IMR-90 (cell line): Measurements from ENCODE around the gene MECR. TPM values are rescaled to one million over a fixed set of nuclear protein-coding genes. Genes with fewer than 3 reads are reported as not detected.

Experiments used
- ATAC-seq: fragments of 200-7000 bp; cut with Tn5 transposase; 2 replicates; pipeline ENCODE4 v1.9.1; 2020; ENCODE audit warnings: low read depth, mild to moderate bottlenecking, moderate library complexity
- BruUV-seq: library from RNA; stranded (reverse); fragments of 400-500 nt; replicated peaks from 2 replicates; lab custom pipeline; 2021; lab: Mats Ljungman, UMichigan
- CTCF ChIA-PET: fragments of 300-600 bp; formaldehyde crosslinking; extraction: SDS; loops from one replicate; lab custom pipeline; 2021; ENCODE audit warnings: antibody characterized with exemption; lab: Yijun Ruan, JAX
- POLR2A ChIA-PET: fragments of 300-600 bp; sonication (Branson Sonifier 250); formaldehyde crosslinking; loops from one replicate; lab custom pipeline; 2022; ENCODE audit warnings: antibody characterized with exemption; ENCODE audit not compliant: unreplicated experiment; lab: Charles Lee
- DNase-seq: peaks from one replicate; pipeline ENCODE4 v3.0.0; 2013
- H2AFZ ChIP-seq: replicated peaks from 2 replicates; pipeline ENCODE3; 2013; ENCODE audit warnings: low read length, mild to moderate bottlenecking; ENCODE audit not compliant: poor library complexity
- H2AK5ac ChIP-seq: 2 replicates; pipeline ENCODE4 v1.6.1; 2013; ENCODE audit warnings: low read depth, low read length, inconsistent platforms
- H2AK9ac ChIP-seq: replicated peaks from 2 replicates; pipeline ENCODE3; 2013; ENCODE audit warnings: mild to moderate bottlenecking, low read depth, low read length, moderate library complexity; ENCODE audit not compliant: poor library complexity
- H2BK120ac ChIP-seq: 2 replicates; pipeline ENCODE4 v1.6.1; 2013; ENCODE audit warnings: low read depth, low read length, inconsistent platforms
- H2BK15ac ChIP-seq: 3 replicates; pipeline ENCODE4 v1.6.1; 2013; ENCODE audit warnings: low read depth, low read length, inconsistent platforms
- H2BK20ac ChIP-seq: 2 replicates; pipeline ENCODE4 v1.6.1; 2013; ENCODE audit warnings: low read depth, mild to moderate bottlenecking, inconsistent platforms, low read length, moderate library complexity
- H2BK5ac ChIP-seq: 2 replicates; pipeline ENCODE4 v1.6.1; 2013; ENCODE audit warnings: mild to moderate bottlenecking, low read depth, low read length, inconsistent platforms; ENCODE audit not compliant: poor library complexity, severe bottlenecking
- H3K14ac ChIP-seq: replicated peaks from 2 replicates; pipeline ENCODE4 v1.6.1; 2013; ENCODE audit warnings: low read depth, low read length, inconsistent platforms
- H3K18ac ChIP-seq: 2 replicates; pipeline ENCODE4 v1.6.1; 2013; ENCODE audit warnings: low read depth, low read length, control low read depth
- H3K23ac ChIP-seq: 2 replicates; pipeline ENCODE4 v1.6.1; 2013; ENCODE audit warnings: low read depth, low read length, inconsistent platforms
- H3K27ac ChIP-seq: 2 replicates; pipeline ENCODE4 v1.5.1; 2013; ENCODE audit warnings: mild to moderate bottlenecking, control low read depth, low read length; ENCODE audit not compliant: insufficient read depth
- H3K27me3 ChIP-seq: 2 replicates; pipeline ENCODE4 v1.6.1; 2013; ENCODE audit warnings: low read length; ENCODE audit not compliant: control insufficient read depth, insufficient read depth
- H3K36me3 ChIP-seq: 2 replicates; pipeline ENCODE4 v1.6.1; 2013; ENCODE audit warnings: low read length, mixed read lengths; ENCODE audit not compliant: control insufficient read depth, insufficient read depth
- H3K4ac ChIP-seq: 2 replicates; pipeline ENCODE4 v1.6.1; 2013; ENCODE audit warnings: low read depth, low read length, inconsistent platforms
- H3K4me1 ChIP-seq: 2 replicates; pipeline ENCODE4 v1.6.1; 2013; ENCODE audit warnings: low read length, mixed read lengths; ENCODE audit not compliant: control insufficient read depth, insufficient read depth
- H3K4me2 ChIP-seq: 2 replicates; pipeline ENCODE4 v1.6.1; 2013; ENCODE audit warnings: low read depth, mild to moderate bottlenecking, control low read depth, low read length, moderate library complexity
- H3K4me3 ChIP-seq: 2 replicates; pipeline ENCODE4 v1.5.1; 2013; ENCODE audit warnings: low read depth, mild to moderate bottlenecking, control low read depth, low read length, moderate library complexity; ENCODE audit not compliant: insufficient read depth
- H3K56ac ChIP-seq: 2 replicates; pipeline ENCODE4 v1.6.1; 2013; ENCODE audit warnings: low read length, inconsistent platforms; ENCODE audit not compliant: insufficient read depth; ENCODE audit errors: extremely low read depth
- H3K79me1 ChIP-seq, 2 experiments: 2 replicates each; pipeline ENCODE4 v1.6.1; 2013; ENCODE audit warnings: low read length in 2 of 2, inconsistent platforms in 1 of 2, low read depth in 1 of 2
- H3K9ac ChIP-seq: 2 replicates; pipeline ENCODE4 v1.6.1; 2013; ENCODE audit warnings: low read depth, low read length, control low read depth
- H3K9me1 ChIP-seq: 2 replicates; pipeline ENCODE4 v1.6.1; 2013; ENCODE audit warnings: low read length, inconsistent platforms; ENCODE audit not compliant: insufficient read depth
- H3K9me3 ChIP-seq: 2 replicates; pipeline ENCODE4 v1.6.1; 2013; ENCODE audit warnings: low read length; ENCODE audit not compliant: control insufficient read depth, insufficient read depth
- H4K20me1 ChIP-seq: 2 replicates; pipeline ENCODE4 v1.6.1; 2013; ENCODE audit warnings: low read length, inconsistent platforms; ENCODE audit not compliant: insufficient read depth
- H4K5ac ChIP-seq: 2 replicates; pipeline ENCODE4 v1.6.1; 2013; ENCODE audit warnings: mild to moderate bottlenecking, low read depth, low read length, control low read depth
- H4K8ac ChIP-seq, 2 experiments: 2 replicates each; pipeline ENCODE4 v1.6.1; 2013; ENCODE audit warnings: low read depth in 2 of 2, low read length in 2 of 2, control low read depth in 1 of 2, inconsistent platforms in 1 of 2
- H4K91ac ChIP-seq: 2 replicates; pipeline ENCODE4 v1.6.1; 2013; ENCODE audit warnings: low read depth, low read length, inconsistent platforms; ENCODE audit not compliant: insufficient read depth
- MAZ ChIP-seq: IDR thresholded peaks from 2 replicates; pipeline ENCODE4 v1.6.1; 2012; ENCODE audit warnings: low read depth, mild to moderate bottlenecking, low read length, improper control_type of control experiment, moderate library complexity, borderline replicate concordance
- WGBS, 2 experiments: methylation state at CpG; one replicate each; pipeline versions ENCODE4 v1.1.5 to v1.1.7; 2013; ENCODE audit warnings: missing lambda C conversion rate in 2 of 2; ENCODE audit not compliant: insufficient read length in 1 of 2; ENCODE audit errors: extremely low coverage in 2 of 2; 5-methylcytosine and 5-hydroxymethylcytosine counted together
- dilution Hi-C: fragments of 300-500 bp; cut with HindIII; formaldehyde crosslinking; loops from one replicate; pipeline ENCODE4 v1.14.3; 2018; ENCODE audit warnings: low sequenced_read_pairs; ENCODE audit not compliant: unreplicated experiment
- in situ Hi-C: fragments of 300-500 bp; cut with MboI; formaldehyde crosslinking; loops from 3 replicates; pipeline ENCODE4 v1.14.3; 2019; ENCODE audit warnings: low sequenced_read_pairs, inconsistent platforms, mixed read lengths
- intact Hi-C: fragments of 100-400 bp; cut with micrococcal nuclease; formaldehyde crosslinking; loops from 2 replicates; pipeline ENCODE4 v1.10.0; 2022
- polyA plus RNA-seq, 3 experiments: library from polyadenylated mRNA; depleted of rRNA; stranded (reverse); fragments of >200 nt; gene quantifications; 2 replicates each; pipeline ENCODE4 v1.2.3, GENCODE V29; 2012; ENCODE audit warnings: low replicate concordance in 1 of 3
- total RNA-seq: library from RNA; depleted of rRNA; stranded (reverse); fragments of >200 nt; gene quantifications from 2 replicates; pipeline ENCODE4 v1.2.3, GENCODE V29; 2012

The MECR gene
- total and polyA plus RNA-seq, 2 of the 4 experiments (the other 2 are of a cell fraction): 20.3 to 24.8 TPM

DNA sequence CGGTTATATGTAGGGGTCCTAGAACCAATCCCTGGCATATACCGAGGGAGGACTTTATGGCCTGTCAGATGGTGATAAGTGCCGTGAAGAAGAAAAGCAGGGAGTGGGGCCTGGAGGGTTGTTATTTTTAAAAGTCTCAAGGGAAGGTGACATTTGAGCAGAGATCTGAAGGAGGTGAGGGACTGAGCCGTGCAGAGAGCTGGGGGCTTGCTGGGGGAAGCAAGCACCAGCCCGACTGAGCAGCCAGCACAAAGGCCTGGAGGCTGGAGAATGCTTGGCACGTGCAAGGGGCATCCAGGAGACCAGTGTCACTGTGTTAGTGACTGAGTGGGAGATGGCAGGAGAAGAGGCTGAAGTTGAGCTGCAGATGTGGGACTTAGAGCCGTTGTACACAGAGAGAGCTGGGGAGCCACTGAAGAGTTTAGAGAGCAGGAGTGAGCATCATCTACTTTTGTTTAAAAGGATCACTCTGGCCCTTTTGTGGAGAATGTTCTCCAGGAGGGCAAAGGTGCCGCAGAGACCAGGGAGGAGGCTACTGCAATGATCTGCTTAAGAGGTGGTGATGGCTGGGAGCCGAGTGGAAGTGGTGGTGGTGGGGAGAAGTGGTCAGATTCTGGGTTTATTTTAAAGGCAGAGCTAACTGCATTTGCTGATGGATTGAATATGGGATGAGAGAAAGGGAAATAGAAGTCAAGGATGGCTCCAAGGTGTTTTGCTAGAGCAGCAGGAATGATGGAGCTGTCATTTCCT, 36.8 kb upstream of the MECR start:
- Histone ChIP-seq H3K4me1 (peaks cover 10% of the 10 kb centered on the region; the same call in 1 of the 2 replicates), H3K9ac (no peak overlapping the region), H2AK5ac (no peak overlapping the region), H3K23ac (no peak overlapping the region), H3K4me2 (no peak overlapping the region), H4K91ac (no peak overlapping the region), H3K4ac (no peak overlapping the region), H3K9me1 (no peaks in the 10 kb centered on the region; the same call in 1 of the 2 replicates), H2BK20ac (no peak overlapping the region), H3K14ac (no peak overlapping the region), H2AFZ (no peak overlapping the region), H3K9me3 (no peaks in the 10 kb centered on the region), H3K18ac (no peak overlapping the region), H2BK5ac (no peak overlapping the region), H3K27ac (no peak overlapping the region), H3K79me1 (no peaks in the 10 kb centered on the region), H2BK15ac (no peak overlapping the region), H3K4me3 (no peak overlapping the region), H4K20me1 (no peaks in the 10 kb centered on the region; the same call in 1 of the 2 replicates), H3K27me3 (no peaks in the 10 kb centered on the region), H3K36me3 (no peaks in the 10 kb centered on the region), H3K56ac (no peak overlapping the region), H4K5ac (no peak overlapping the region), H2BK120ac (no peak overlapping the region), H4K8ac (no peak overlapping the region), H2AK9ac (no peak overlapping the region)
- CTCF ChIA-PET: no interaction called here
- ATAC-seq (no peak), DNase-seq (no peak)
- TF ChIP-seq MAZ: no peak
- 92% methylated on average over 4 of the region's 9 CpGs; no CpG with 5 or more reads in 1 of the 2 experiments for WGBS, 2 experiments
- BruUV-seq: no TSS peak
- POLR2A ChIA-PET: interaction anchor here (0.6 kb wide), 1 partner anchor 8 kb away, joined by 3 read pairs; no protein-coding TSS in a partner anchor
- in situ Hi-C loops: no loop called here
- dilution Hi-C loops: no loop called here
- intact Hi-C loops: no loop called here
